T-helper 9 cell (primary cell): ENCODE measurements around the gene FBXL17.

Experiments
- DNase-seq: peaks from one replicate; pipeline ENCODE4 v3.0.0-alpha.2; 2020

Gene FBXL17

GRCh38 chr5:107840592-107840991, 541.3 kb downstream of the FBXL17 start:
- no peak for DNase-seq

- no peak for DNase-seq
These were observed 541.7 kb downstream of the FBXL17 start for GRCh38 chr5:107840161-107840560.

- DNase-seq, result no peak
These were observed 546.8 kb downstream of the FBXL17 start for GRCh38 chr5:107835096-107835495.

GRCh38 chr5:107832746-107833145, 549.2 kb downstream of the FBXL17 start:
- no peak for DNase-seq

GRCh38 chr5:107831612-107832395, 550.1 kb downstream of the FBXL17 start:
- no peak for DNase-seq

- DNase-seq, result no peak
These were observed 551.1 kb downstream of the FBXL17 start for GRCh38 chr5:107830750-107831149.

GRCh38 chr5:107826311-107827000, 555.4 kb downstream of the FBXL17 start:
- no peak for DNase-seq

- no peak for DNase-seq
These were observed 557.1 kb downstream of the FBXL17 start for GRCh38 chr5:107824821-107825220.

GRCh38 chr5:107821288-107821687, 560.6 kb downstream of the FBXL17 start:
- DNase-seq, result no peak

- DNase-seq, result no peak
These were observed 561.5 kb downstream of the FBXL17 start for GRCh38 chr5:107820429-107820828.

- DNase-seq, result no peak
These were observed 563.9 kb downstream of the FBXL17 start for GRCh38 chr5:107817951-107818350.

DNA sequence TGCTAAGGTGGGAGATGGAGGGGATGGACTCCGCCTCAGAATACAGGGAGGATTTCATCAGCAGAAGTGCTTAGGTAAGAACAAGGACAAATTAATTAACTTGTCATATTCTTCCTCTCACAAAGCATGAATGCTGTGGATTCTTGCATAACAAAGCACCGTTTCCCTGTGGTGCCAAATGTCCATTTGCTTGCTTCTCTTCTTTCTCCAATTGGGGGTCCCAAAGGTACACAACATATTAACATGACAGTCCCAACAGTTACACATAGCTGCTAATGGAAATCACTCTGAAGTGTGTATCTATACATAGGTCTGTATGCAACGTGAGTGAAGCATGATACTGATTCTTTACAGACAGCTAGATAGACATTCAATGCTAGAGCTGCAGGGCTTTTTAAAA, 564.5 kb downstream of the FBXL17 start:
- no peak for DNase-seq

DNA sequence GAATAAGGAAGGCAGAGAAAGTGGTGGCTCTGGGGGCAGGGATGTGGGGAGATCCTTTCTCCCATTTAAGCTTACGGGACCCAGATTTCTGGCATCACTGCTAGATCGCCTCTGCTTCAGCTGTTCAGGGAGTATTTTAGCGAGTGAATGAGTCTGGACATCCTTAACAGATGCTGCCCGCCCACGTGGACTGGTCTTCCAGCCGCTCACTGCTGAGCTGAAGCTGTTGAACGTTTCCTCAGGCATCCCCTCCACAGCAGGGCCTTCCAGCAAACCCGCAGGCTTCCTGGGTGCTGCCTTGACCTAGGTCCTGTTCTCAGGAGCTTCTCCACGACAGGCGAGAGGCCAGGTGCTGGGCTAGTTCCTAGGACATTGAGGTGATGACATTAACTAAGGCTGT, 566.8 kb downstream of the FBXL17 start:
- DNase-seq, result no peak

DNA sequence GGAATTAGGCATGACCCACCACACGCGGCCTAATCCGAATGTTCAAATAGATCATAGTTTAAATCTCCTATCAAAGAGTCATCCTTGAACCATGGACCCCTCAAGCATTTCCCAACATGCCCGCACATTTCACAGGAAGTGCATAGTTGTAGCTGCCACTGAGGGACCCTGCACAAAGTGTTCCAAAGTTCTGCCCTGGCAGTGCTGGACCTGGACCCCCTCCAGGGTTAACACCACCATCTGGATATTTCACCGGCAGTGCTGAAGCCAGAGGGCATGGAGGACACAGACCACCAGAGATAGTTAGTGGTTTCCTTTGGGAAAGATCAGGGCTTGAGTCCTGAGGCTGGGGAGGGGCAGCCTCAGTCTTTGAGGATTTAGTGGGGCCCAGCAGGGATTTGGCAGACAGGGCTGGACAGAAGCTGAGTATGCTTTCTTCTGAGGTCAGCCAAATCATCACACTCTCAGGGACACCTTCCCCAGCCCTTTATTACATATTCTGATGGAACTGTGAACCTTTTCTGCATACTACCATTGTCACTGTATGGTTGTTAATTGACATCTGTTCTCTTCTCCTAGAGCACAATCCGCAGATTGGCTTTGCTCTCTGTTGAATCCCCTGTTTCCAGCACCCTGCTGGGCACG, 567.6 kb downstream of the FBXL17 start:
- DNase-seq, result no peak

GRCh38 chr5:107813559-107813958, 568.3 kb downstream of the FBXL17 start:
- no peak for DNase-seq

GRCh38 chr5:107812570-107813141, 569.2 kb downstream of the FBXL17 start:
- DNase-seq, result no peak

GRCh38 chr5:107809201-107810034, 572.5 kb downstream of the FBXL17 start:
- DNase-seq, result no peak
